SKM-1 treated with dmso at 0.1 percent for 144 hours (cell line): ENCODE measurements around the gene PGS1.

Experiments used
- DNase-seq: peaks from one replicate; lab custom pipeline; 2025; ENCODE audit not compliant: unreplicated experiment; lab: John Stamatoyannopoulos, UW

Gene PGS1

GRCh38 chr17:78346605-78347250 is 31.7 kb upstream of the PGS1 start:
- no peak for DNase-seq

GRCh38 chr17:78347453-78347852 is 31.0 kb upstream of the PGS1 start:
- no peak for DNase-seq

GRCh38 chr17:78348055-78348770 is 30.2 kb upstream of the PGS1 start:
- no peak for DNase-seq

- no peak for DNase-seq
Measured at GRCh38 chr17:78349891-78350642, 28.4 kb upstream of the PGS1 start.

- DNase-seq: no peak
Measured at GRCh38 chr17:78351449-78352006, 26.9 kb upstream of the PGS1 start.

GRCh38 chr17:78353834-78354233 is 24.6 kb upstream of the PGS1 start:
- DNase-seq: no peak

GRCh38 chr17:78355045-78355641 is 23.3 kb upstream of the PGS1 start:
- no peak for DNase-seq

- no peak for DNase-seq
Measured at GRCh38 chr17:78355701-78356100, 22.7 kb upstream of the PGS1 start.

GRCh38 chr17:78356101-78356713 is 22.2 kb upstream of the PGS1 start:
- no peak for DNase-seq

GRCh38 chr17:78357177-78357586 is 21.3 kb upstream of the PGS1 start:
- DNase-seq: no peak

GRCh38 chr17:78357672-78358537 is 20.5 kb upstream of the PGS1 start:
- DNase-seq: no peak

GRCh38 chr17:78358538-78359320 is 19.7 kb upstream of the PGS1 start:
- DNase-seq: no peak

- DNase-seq: no peak
Measured at GRCh38 chr17:78359321-78359996, 19.0 kb upstream of the PGS1 start.

- DNase-seq: peak; percentile 77
Measured at GRCh38 chr17:78359997-78360370, 18.5 kb upstream of the PGS1 start, which contains the start of gene SOCS3. TSS of gene SOCS3 (minus strand) at chr17:78360077. CDS start at chr17:78359095, 982 bp downstream.

- peak; percentile 80 for DNase-seq
Measured at GRCh38 chr17:78360371-78361224, 17.9 kb upstream of the PGS1 start.

- no peak for DNase-seq
Measured at GRCh38 chr17:78361225-78361701, 17.2 kb upstream of the PGS1 start.

- no peak for DNase-seq
Measured at GRCh38 chr17:78362232-78362631, 16.2 kb upstream of the PGS1 start.
